ENCODE measurements around the gene SNX1.
A peak's percentile ranks its signal among the peaks of the same experiment; 100 is the strongest.

The SNX1 gene

GRCh38 chr15:64146520-64146884, 50.7 kb downstream of the SNX1 start:
- TF ChIP-seq, protein P1, sequence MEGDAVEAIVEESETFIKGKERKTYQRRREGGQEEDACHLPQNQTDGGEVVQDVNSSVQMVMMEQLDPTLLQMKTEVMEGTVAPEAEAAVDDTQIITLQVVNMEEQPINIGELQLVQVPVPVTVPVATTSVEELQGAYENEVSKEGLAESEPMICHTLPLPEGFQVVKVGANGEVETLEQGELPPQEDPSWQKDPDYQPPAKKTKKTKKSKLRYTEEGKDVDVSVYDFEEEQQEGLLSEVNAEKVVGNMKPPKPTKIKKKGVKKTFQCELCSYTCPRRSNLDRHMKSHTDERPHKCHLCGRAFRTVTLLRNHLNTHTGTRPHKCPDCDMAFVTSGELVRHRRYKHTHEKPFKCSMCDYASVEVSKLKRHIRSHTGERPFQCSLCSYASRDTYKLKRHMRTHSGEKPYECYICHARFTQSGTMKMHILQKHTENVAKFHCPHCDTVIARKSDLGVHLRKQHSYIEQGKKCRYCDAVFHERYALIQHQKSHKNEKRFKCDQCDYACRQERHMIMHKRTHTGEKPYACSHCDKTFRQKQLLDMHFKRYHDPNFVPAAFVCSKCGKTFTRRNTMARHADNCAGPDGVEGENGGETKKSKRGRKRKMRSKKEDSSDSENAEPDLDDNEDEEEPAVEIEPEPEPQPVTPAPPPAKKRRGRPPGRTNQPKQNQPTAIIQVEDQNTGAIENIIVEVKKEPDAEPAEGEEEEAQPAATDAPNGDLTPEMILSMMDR (conservative IDR thresholded peaks at IDR 0.05) = no peak
- H3K27ac ChIP-seq = no peak overlapping the region

DNA sequence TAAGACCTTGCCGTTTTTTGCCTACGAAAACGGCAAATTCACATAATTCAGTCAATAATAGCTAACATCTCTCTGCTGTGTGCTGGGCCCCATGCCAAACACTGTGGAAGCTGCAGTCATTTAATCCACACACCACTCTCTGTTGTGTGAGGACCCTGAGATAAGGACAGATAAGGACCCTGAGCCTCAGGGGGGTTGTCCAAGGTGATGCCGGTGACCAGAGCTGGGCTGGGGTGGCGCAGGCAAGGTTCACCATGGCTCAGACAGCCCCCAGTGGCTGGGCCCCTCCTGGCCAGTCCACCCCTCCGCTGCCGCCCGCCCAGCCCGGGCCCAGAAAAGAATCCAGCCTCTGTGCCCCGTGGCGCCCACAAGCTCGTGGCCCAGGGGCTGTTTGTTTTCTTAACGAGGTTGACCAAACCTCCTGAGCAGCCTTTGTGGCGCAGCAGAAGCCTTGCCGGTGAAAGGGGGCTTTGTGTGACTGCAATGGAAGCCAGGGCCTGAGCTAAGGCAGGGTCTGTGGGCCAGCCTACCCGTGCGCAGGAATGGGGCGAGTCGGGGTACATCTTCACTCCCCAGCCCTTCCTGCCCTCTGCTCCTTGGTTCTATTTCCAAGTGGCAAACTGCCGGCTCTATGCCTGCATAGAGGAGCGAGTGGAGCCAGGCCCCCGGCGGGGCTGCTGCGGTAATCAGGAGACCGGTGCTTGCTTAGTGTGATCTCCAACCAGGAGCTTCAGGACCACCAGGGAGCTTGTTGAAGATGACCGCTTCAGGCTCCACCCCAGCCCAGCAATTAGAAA, 51.3 kb downstream of the SNX1 start:
- TF ChIP-seq, protein P1 (conservative IDR thresholded peaks at IDR 0.05) = no peak
- H3K27ac ChIP-seq = no peak overlapping the region

DNA sequence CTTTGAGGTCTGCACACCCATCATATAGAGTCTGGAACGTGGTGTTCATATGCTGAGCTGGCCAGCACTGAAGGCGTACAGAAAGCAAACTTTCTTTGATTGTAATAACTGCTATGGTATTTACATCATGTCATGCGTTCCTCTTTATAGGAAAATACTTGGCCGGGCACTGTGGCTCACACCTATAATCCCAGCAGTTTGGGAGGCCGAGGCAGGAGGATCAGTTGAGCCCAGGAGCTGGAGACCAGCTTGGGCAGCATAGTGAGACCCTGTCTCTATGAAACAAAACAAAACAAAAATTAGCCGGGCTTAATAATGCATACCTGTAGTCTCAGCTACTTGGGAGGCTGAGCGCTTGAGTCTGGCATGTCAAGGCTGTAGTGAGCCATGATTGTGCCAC, 52.4 kb downstream of the SNX1 start:
- H3K27ac ChIP-seq = no peak overlapping the region
- TF ChIP-seq, protein P1 (conservative IDR thresholded peaks at IDR 0.05) = no peak

GRCh38 chr15:64148581-64148980, 52.8 kb downstream of the SNX1 start:
- no peak overlapping the region for H3K27ac ChIP-seq
- TF ChIP-seq, protein P1 (conservative IDR thresholded peaks at IDR 0.05) = no peak

DNA sequence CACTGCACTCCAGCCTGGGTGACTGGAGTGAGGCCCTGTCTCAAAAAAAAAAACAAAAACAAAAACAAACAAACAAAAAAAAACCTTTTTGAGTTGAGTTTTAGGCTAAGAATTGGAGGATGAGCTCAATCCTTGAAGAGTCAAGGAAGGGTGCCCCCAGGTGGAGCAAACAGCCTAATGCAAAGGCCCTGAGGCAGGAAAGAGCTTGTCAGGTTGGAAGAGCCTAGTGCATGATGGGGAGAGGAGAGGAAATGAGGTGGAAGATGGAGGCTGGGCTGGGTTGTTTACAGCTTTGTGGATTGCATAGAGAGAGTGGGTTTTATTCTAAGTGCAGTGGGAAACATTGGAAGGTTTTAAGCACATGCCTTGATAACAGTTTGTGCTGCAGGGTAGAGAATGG, 53.6 kb downstream of the SNX1 start:
- TF ChIP-seq, protein P1 (conservative IDR thresholded peaks at IDR 0.05) = no peak; the same call in 1 of the 2 replicates
- H3K27ac ChIP-seq = no peak overlapping the region

DNA sequence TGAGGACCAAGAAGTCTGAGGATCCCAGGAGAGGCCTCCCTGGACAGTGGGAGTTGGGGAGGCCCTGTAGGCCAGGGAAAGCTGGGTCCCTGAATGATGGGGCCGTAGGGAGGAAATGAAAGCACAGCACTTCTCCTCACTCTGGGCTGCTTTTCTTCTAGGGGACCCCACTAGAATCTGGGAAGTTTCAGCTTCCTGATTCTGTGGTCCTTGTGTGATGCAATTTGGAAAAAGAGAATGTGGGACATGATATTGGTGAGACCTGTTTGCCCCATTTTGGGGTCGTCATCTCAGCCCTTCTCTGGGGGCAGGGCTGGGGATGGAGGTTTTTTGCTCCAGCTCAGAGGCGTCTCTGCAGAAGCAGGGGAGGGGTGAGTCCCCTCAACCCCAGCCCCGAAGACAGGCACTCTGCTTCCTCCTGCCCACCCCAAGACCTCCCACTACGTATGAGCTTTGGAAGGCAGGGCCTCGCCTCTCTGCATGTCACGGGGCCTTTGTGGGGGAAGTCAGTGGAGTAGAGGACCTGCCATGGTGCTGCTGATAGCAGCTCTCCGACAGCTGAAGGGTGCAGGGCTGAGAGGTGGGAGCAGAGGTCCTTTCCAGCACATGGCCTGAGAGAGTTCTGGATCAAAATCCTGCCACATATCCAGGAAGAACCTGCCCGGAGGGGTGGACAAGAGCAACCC, 54.3 kb downstream of the SNX1 start:
- H3K27ac ChIP-seq = peak overlapping the region; percentile 92; the same call in 1 of the 2 replicates
- TF ChIP-seq, protein P1 (conservative IDR thresholded peaks at IDR 0.05) = no peak

DNA sequence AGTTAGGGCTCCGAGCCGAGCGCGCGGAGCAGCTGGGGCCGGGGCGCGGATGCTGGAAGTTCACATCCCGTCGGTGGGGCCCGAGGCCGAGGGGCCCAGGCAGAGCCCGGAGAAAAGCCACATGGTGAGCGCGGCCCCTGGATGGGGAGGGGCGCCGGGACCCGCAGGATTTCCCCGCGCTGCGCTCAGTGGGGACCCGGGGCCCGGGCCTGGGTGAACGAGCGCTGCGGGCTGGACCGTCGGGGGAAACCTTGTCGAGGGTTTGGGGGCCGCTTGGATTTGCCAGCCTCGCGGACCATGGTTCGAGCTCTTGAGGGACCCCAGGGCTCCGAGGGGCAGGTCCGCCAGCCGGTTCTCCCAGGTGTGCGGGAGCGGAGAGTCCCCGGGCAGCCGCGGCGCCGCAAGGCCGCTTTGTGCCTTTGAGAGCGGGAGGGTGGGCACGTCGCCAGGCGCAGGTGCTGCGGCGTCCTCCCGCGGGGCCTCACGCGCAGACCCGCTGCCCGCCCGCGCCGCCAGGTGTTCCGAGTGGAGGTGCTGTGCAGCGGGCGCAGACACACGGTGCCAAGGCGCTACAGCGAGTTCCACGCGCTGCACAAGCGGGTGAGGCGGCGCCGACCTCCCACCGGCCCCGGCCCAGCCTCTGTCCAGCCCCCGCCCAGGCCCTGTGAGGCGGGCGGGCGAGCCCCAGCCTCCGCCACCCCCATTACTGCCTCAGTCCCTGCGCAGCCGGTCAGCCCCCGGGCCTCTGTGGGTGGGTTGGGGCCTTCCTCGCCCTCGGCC, 56.1 kb downstream of the SNX1 start, which contains the start of gene SNX22:
Gene SNX22 (plus strand): TSS at position 5 of the 780 bp plus-strand sequence. CDS start 45 bp downstream, at position 50.
- H3K27ac ChIP-seq = peak within 1 kb of the TSS; percentile 92
- TF ChIP-seq, protein P1 (conservative IDR thresholded peaks at IDR 0.05) = peak; percentile 9; the same call in 1 of the 2 replicates
